Muscle of leg (tissue), 11 donors: Measurements from ENCODE around the gene MGLL. TPM values are rescaled to one million over a fixed set of nuclear protein-coding genes. Genes with fewer than 3 reads are reported as not detected.
"Not testable (repeated sequence)": the region's sequence is repeated elsewhere in the genome, so short reads cannot be mapped to it uniquely, and the experiment has no call there.

Source experiments
- DNase-seq: peaks from one replicate; pipeline ENCODE4 v3.0.0; 2013
- H3K27ac ChIP-seq: one replicate; pipeline ENCODE4 v1.5.1; 2013; ENCODE audit warnings: mild to moderate bottlenecking, low read length, control low read depth
- H3K27me3 ChIP-seq: one replicate; pipeline ENCODE4 v1.6.1; 2013; ENCODE audit warnings: low read length; ENCODE audit not compliant: control insufficient read depth, insufficient read depth
- H3K36me3 ChIP-seq: one replicate; pipeline ENCODE4 v1.6.1; 2013; ENCODE audit warnings: low read length; ENCODE audit not compliant: control insufficient read depth, insufficient read depth
- H3K4me1 ChIP-seq: one replicate; pipeline ENCODE4 v1.6.1; 2013; ENCODE audit warnings: low read length; ENCODE audit not compliant: control insufficient read depth, insufficient read depth
- H3K4me3 ChIP-seq: one replicate; pipeline ENCODE4 v1.5.1; 2013; ENCODE audit warnings: low read length, control low read depth
- H3K9me3 ChIP-seq: replicated peaks from 2 replicates; pipeline ENCODE4 v1.6.1; 2013; ENCODE audit warnings: low read depth, low read length; ENCODE audit not compliant: control insufficient read depth
- WGBS: methylation state at CpG from one replicate; pipeline ENCODE4 v1.1.5; 2013; ENCODE audit warnings: missing lambda C conversion rate; ENCODE audit not compliant: insufficient coverage; 5-methylcytosine and 5-hydroxymethylcytosine counted together
- polyA plus RNA-seq, 8 donors: library from polyadenylated mRNA; unstranded; fragments of 120-200 nt; gene quantifications; one replicate each; pipeline versions ENCODE4 v1.2.1 to v1.2.3, GENCODE V29; 2013; ENCODE audit warnings: inconsistent platforms in 1 of 8, low replicate concordance in 1 of 8; ENCODE audit not compliant: insufficient read length in 8 of 8, insufficient read depth in 1 of 8
- total RNA-seq: library from RNA; stranded (reverse); fragments of 120-200 nt; gene quantifications from one replicate; pipeline ENCODE4 v1.2.4, GENCODE V29; 2013

MGLL gene
- total and polyA plus RNA-seq, 9 donors = 18.1 to 25.7 (median 22.3) TPM

GRCh38 chr3:127686512-127686894 lies 135.8 kb downstream of the MGLL start:
- Histone ChIP-seq H3K27ac (no peak overlapping the region), H3K4me3 (no peak overlapping the region), H3K9me3 (no peaks in the 10 kb centered on the region), H3K27me3 (no peaks in the 10 kb centered on the region), H3K4me1 (peaks cover 40% of the 10 kb centered on the region), H3K36me3 (peaks cover under 1% of the 10 kb centered on the region)
- no peak for DNase-seq

GRCh38 chr3:127685708-127686511 lies 136.4 kb downstream of the MGLL start:
- Histone ChIP-seq H3K4me1 (peaks cover 37% of the 10 kb centered on the region), H3K9me3 (no peaks in the 10 kb centered on the region), H3K4me3 (no peak overlapping the region), H3K27ac (no peak overlapping the region), H3K27me3 (no peaks in the 10 kb centered on the region), H3K36me3 (no peaks in the 10 kb centered on the region)
- no peak for DNase-seq
- 81% methylated on average over 4 of the region's 4 CpGs for WGBS

- peaks cover 29% of the 10 kb centered on the region for H3K4me1 ChIP-seq
- H3K4me3 ChIP-seq = no peak overlapping the region
- WGBS = 79% methylated on average over 22 of the region's 22 CpGs
- H3K27me3 ChIP-seq = no peaks in the 10 kb centered on the region
- DNase-seq = no peak
- peaks cover 7% of the 10 kb centered on the region for H3K36me3 ChIP-seq
- no peak overlapping the region for H3K27ac ChIP-seq
- H3K9me3 ChIP-seq = no peaks in the 10 kb centered on the region
Observed at GRCh38 chr3:127684871-127685707, 137.2 kb downstream of the MGLL start.

- Histone ChIP-seq H3K36me3 (peaks cover 29% of the 10 kb centered on the region), H3K4me1 (peaks cover 4% of the 10 kb centered on the region), H3K4me3 (no peak overlapping the region), H3K27me3 (no peaks in the 10 kb centered on the region), H3K27ac (no peak overlapping the region), H3K9me3 (no peaks in the 10 kb centered on the region)
- no peak for DNase-seq
- WGBS = 86% methylated on average over 4 of the region's 8 CpGs
Observed at GRCh38 chr3:127682561-127682960, 139.8 kb downstream of the MGLL start.

GRCh38 chr3:127682175-127682554 lies 140.2 kb downstream of the MGLL start:
- not testable (repeated sequence) for H3K4me3 ChIP-seq, H3K27ac ChIP-seq, H3K9me3 ChIP-seq, H3K27me3 ChIP-seq, DNase-seq, H3K4me1 ChIP-seq
- WGBS = no CpG with 5 or more reads among the region's 6 CpGs
- H3K36me3 ChIP-seq = peaks cover 32% of the 10 kb centered on the region

- Histone ChIP-seq H3K27ac (no peak overlapping the region), H3K27me3 (no peaks in the 10 kb centered on the region), H3K4me3 (no peak overlapping the region), H3K4me1 (peaks cover 4% of the 10 kb centered on the region), H3K9me3 (no peaks in the 10 kb centered on the region), H3K36me3 (peaks cover 39% of the 10 kb centered on the region)
- DNase-seq = no peak
- 69% methylated on average over 1 of the region's 1 CpG for WGBS
Observed at GRCh38 chr3:127680798-127681221, 141.5 kb downstream of the MGLL start.

- Histone ChIP-seq H3K27me3 (no peaks in the 10 kb centered on the region), H3K4me1 (peaks cover 4% of the 10 kb centered on the region), H3K4me3 (no peak overlapping the region), H3K36me3 (peaks cover 43% of the 10 kb centered on the region), H3K27ac (no peak overlapping the region), H3K9me3 (no peaks in the 10 kb centered on the region)
- DNase-seq = no peak
- WGBS = 95% methylated on average over 20 of the region's 21 CpGs
Observed at GRCh38 chr3:127680146-127680661, 142.1 kb downstream of the MGLL start.

GRCh38 chr3:127679534-127680145 lies 142.7 kb downstream of the MGLL start:
- WGBS = 90% methylated on average over 17 of the region's 21 CpGs
- Histone ChIP-seq H3K9me3 (no peaks in the 10 kb centered on the region), H3K27me3 (no peaks in the 10 kb centered on the region), H3K27ac (no peak overlapping the region), H3K4me3 (no peak overlapping the region), H3K36me3 (peaks cover 43% of the 10 kb centered on the region), H3K4me1 (peaks cover 4% of the 10 kb centered on the region)
- DNase-seq = no peak

- 78% methylated on average over 8 of the region's 12 CpGs for WGBS
- Histone ChIP-seq H3K4me3 (no peak overlapping the region), H3K4me1 (peaks cover 6% of the 10 kb centered on the region), H3K27ac (no peak overlapping the region), H3K36me3 (peaks cover 43% of the 10 kb centered on the region), H3K9me3 (no peaks in the 10 kb centered on the region), H3K27me3 (no peaks in the 10 kb centered on the region)
- no peak for DNase-seq
Observed at GRCh38 chr3:127678611-127679533, 143.4 kb downstream of the MGLL start.
